IPS-15b (cell line): ENCODE data around the gene ABCA6.

Experiments used
- H3K27me3 ChIP-seq: one replicate; pipeline ENCODE4 v1.6.1; 2013; ENCODE audit warnings: low read length; ENCODE audit not compliant: control insufficient read depth, insufficient read depth
- H3K36me3 ChIP-seq: one replicate; pipeline ENCODE4 v1.6.1; 2013; ENCODE audit warnings: low read length; ENCODE audit not compliant: control insufficient read depth, insufficient read depth
- H3K4me1 ChIP-seq: one replicate; pipeline ENCODE4 v1.6.1; 2013; ENCODE audit warnings: mild to moderate bottlenecking, low read length; ENCODE audit not compliant: control insufficient read depth, insufficient read depth
- H3K4me3 ChIP-seq: one replicate; pipeline ENCODE4 v1.5.1; 2013; ENCODE audit warnings: low read depth, low read length
- H3K9ac ChIP-seq: one replicate; pipeline ENCODE4 v1.6.1; 2013; ENCODE audit warnings: low read depth, mild to moderate bottlenecking, low read length
- H3K9me3 ChIP-seq: one replicate; pipeline ENCODE4 v1.6.1; 2013; ENCODE audit warnings: mild to moderate bottlenecking, low read length; ENCODE audit not compliant: control insufficient read depth, insufficient read depth

The ABCA6 gene

DNA sequence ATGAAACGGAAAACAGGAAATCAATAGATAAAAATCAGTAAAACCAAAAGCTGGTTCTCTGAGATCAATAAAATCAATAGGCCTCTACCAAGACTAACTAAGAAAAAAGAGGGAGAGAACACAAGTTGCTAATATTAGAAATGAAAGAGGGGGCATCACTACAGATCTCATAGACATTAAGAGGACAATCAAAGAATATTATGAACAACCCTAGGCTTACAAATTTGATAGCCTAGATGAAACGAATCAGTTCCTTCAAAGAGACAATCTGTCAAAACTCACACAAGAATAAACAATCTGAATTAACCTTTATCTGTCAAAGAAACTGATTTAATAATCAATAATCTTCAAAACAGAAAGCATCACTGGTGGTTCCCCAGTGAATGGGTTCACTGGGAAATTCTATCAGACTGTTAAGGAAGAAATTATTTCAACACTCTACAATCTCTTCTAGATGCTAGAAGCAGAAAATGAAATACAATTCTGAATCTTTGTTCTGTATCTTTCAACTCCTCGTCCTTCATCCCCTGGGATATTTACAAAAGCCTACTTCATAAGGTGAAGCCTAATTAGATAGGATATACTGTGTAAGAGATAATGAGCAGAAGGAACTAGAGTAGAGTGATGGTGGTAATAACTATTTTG, 85.4 kb downstream of the ABCA6 start:
- H3K27me3 ChIP-seq, result no peaks in the 10 kb centered on the region
- no peaks in the 10 kb centered on the region for H3K9me3 ChIP-seq
- H3K4me3 ChIP-seq, result no peak overlapping the region
- H3K9ac ChIP-seq, result no peak overlapping the region
- no peaks in the 10 kb centered on the region for H3K4me1 ChIP-seq
- no peaks in the 10 kb centered on the region for H3K36me3 ChIP-seq

DNA sequence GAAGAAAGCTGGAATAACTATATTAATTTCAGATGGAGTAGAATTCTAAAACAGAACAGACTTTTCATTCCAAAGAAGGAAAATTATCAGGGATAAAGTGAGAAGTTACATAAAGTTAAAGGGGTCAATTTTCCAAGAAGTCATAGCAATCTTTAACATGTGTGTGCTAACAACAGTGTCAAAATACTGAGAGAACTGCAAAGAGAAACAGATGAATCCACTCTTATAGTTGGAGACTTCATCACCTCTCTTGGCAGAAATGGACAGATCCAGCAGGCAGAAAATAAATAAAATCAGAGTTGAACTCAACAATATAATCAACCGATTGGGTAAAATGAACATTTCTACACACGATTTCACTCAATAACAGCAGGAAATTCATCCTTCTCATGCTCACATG, 86.4 kb downstream of the ABCA6 start:
- no peaks in the 10 kb centered on the region for H3K36me3 ChIP-seq
- H3K9ac ChIP-seq, result no peak overlapping the region
- no peaks in the 10 kb centered on the region for H3K4me1 ChIP-seq
- H3K4me3 ChIP-seq, result no peak overlapping the region
- no peaks in the 10 kb centered on the region for H3K27me3 ChIP-seq
- no peaks in the 10 kb centered on the region for H3K9me3 ChIP-seq

DNA sequence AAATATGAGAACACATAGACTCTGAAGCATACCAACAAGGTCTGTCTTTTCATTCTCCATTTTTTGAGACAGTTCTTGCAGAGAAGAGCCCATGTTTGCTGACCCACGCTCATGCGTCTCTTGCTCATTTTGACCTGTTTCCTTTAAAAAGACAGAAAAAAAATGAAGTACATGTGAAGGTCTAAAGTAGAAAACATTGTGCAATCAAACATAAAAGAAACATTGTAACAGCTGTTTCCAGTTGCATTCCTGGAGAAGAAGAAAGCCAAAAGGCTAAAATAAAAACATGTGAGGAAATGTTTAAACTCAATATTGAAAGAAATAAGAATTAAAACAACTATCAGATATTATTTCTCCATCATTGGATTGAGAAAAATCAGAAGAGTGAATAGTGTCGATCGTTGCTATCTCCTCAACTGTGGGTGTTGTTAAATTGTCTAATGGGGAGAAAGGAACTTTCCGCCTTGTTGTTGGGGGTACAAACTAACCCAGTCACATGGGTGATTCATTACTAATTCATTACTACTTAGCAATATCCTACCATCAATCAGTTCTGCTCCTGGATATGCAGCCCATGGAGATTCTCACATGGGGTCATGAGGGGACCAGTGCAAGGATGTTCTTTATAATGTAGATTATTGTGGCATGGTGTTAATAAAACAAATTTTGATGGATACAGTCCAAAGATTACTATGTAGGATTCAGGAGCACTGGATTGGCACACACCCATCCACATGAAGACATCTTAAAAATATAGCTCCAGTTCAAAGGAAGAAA, 90.5 kb downstream of the ABCA6 start:
- Histone ChIP-seq H3K4me1 (no peaks in the 10 kb centered on the region), H3K4me3 (no peak overlapping the region), H3K27me3 (no peaks in the 10 kb centered on the region), H3K36me3 (no peaks in the 10 kb centered on the region), H3K9me3 (no peaks in the 10 kb centered on the region), H3K9ac (no peak overlapping the region)

DNA sequence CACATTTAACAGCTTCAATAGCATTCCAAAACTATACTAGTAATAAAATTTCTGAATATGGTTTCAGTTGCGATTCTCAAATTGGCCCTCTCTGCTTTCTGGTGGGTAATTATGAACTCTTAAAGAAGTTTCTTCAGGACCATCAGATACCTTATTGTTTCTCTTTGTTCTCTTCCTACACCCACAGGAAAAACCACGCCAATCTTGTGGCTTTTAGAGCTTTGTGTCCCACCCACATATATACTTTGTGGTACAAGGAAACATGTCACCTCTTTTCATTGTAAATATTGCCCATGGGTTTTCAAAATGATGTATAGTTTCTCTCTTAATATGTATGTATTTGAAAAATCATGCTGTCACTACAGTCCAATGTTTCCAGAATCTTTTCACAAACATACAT, 93.1 kb downstream of the ABCA6 start:
- Histone ChIP-seq H3K9ac (no peak overlapping the region), H3K4me1 (no peaks in the 10 kb centered on the region), H3K36me3 (no peaks in the 10 kb centered on the region), H3K4me3 (no peak overlapping the region), H3K9me3 (no peaks in the 10 kb centered on the region), H3K27me3 (no peaks in the 10 kb centered on the region)

DNA sequence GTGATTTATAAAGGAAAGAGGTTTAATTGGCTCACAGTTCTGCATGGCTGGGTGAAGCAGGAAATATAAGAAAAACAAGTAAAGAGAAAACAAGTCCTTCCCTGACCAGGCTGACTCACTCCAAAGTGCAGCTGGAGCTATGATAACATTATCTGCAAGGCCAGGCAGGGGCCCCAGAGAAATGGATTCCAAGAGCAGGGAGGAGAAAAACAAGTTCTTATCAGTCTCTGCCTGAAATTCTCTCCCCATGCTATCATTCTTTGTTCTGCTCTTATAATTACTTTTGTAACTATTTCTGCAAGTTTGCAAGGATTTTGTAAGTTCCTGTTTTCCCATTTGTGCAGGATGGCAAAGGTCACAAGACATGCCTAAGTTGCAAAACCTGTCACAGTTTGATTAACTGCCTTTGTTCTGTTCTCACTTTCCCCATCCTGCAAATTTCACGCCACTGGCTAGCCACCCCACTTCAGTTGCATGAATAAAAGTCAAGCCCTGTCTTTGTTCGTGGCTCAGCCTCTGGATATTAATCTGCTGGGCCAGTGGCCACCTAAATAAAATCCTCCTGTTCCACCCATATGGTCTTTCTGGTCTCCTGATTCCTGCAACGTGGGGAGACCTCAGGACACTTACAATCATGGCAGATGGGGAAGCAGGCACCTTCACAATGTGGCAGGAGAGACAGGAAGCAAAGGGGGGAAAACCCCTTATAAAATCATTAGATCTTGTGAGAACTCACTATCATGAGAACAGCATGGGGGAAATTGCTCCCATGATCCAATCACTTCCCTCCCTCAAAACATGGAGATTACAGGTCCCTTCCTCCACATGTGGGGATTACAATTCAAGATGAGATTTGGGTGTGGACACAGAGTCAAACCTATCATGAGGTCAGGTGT, 94.1 kb downstream of the ABCA6 start:
- Histone ChIP-seq H3K27me3 (no peaks in the 10 kb centered on the region), H3K4me1 (no peaks in the 10 kb centered on the region), H3K9ac (no peak overlapping the region), H3K4me3 (no peak overlapping the region), H3K36me3 (no peaks in the 10 kb centered on the region), H3K9me3 (no peaks in the 10 kb centered on the region)

DNA sequence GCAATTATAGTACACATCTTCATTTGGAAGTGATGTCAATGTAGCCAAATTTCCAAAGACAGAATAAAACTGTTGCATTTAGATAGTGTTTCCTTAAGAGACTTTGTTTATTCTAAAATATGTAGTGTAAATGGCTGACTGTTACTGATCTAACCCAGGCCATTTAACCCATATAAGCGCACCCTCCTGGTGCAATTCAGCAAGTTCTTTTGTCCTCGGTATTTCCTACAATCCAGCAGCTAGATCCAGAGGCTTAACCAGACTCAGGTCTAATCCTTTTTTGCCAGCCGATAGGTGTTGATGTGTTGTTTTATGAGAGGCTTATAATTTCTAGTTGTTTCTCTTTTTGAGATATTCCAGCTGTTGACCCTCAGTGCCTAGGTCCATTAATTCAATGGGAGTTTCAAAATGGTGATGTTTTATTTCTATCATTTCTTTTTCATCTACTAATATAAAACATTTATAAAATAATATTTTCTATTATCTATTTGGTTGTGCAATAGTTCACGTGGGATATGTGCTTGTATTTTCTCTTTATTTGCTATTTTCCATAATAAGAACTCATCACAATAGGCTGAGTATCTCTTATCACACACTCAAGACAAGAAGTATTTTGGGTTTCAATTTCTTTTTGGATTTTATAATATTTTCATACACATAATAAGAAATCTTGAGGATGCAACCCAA, 95.4 kb downstream of the ABCA6 start:
- Histone ChIP-seq H3K9me3 (no peaks in the 10 kb centered on the region), H3K9ac (no peak overlapping the region), H3K36me3 (no peaks in the 10 kb centered on the region), H3K27me3 (no peaks in the 10 kb centered on the region), H3K4me3 (no peak overlapping the region), H3K4me1 (no peaks in the 10 kb centered on the region)

DNA sequence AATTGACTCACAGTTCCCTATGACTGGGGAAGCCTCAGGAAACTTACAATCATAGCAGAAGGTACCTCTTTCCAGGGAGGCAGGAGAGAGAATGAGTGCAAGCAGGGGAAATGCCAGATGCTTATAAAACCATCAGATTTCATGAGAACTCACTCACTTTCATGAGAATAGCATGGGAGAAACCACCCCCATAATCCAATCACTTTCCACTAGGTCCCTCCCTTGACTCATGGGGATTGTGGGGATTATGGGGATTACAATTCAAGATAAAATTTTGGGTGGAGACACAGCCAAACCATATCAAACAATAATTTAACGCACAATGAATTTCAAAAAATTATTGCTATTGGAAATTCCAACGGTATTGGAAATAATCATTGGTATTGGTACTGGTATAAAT, 96.0 kb downstream of the ABCA6 start:
- Histone ChIP-seq H3K4me3 (no peak overlapping the region), H3K4me1 (no peaks in the 10 kb centered on the region), H3K27me3 (no peaks in the 10 kb centered on the region), H3K36me3 (no peaks in the 10 kb centered on the region), H3K9ac (no peak overlapping the region), H3K9me3 (no peaks in the 10 kb centered on the region)

DNA sequence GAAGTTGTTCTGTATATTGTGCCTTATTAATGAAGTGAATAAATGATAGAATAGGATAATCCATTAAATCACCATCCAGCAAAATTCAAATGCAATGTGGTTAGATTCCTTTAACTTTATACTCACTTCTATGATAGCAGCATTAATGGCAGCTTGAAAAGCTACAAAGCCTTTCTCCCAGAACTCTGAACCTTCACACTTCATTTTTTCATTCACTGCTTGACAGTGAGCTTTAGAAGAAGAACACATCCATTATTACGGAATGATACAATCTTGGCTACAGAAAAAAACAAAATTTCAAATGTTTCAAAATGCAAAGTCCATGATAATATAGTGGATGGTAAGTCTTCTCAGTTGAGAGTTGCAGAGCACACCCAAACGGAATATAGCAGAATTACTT, 97.3 kb downstream of the ABCA6 start:
- Histone ChIP-seq H3K9me3 (no peaks in the 10 kb centered on the region), H3K4me1 (no peaks in the 10 kb centered on the region), H3K36me3 (no peaks in the 10 kb centered on the region), H3K27me3 (no peaks in the 10 kb centered on the region), H3K4me3 (no peak overlapping the region), H3K9ac (no peak overlapping the region)

DNA sequence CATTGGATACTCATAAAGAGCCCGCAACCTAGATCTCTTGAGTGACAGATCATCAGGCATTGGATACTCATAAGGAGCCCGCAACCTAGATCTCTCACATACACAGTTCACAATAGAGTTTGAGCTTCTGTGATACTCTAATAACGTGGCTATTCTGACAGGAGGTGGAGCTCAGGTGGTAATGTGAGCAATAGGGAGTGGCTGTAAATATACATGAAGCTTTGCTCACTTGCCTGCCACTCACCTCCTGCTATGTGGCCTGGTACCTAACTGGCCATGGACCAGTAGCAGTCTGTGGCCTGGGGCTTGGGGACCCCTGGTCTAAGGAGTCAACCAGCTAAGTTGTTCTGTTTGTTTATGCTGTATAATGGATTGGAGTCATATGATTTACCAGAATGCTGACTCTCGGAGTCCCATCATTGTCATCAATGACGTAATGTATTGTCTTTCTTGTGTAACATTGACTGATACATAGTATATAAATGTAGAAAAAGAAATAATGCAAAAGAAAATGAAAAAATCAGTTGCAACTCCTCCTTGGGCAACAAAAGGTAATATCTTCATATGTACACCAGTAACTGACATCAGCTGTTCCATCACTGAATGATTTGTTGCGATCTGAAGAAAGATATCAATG, 98.5 kb downstream of the ABCA6 start:
- H3K4me3 ChIP-seq, result no peak overlapping the region
- H3K27me3 ChIP-seq, result no peaks in the 10 kb centered on the region
- no peaks in the 10 kb centered on the region for H3K9me3 ChIP-seq
- no peak overlapping the region for H3K9ac ChIP-seq
- H3K4me1 ChIP-seq, result no peaks in the 10 kb centered on the region
- no peaks in the 10 kb centered on the region for H3K36me3 ChIP-seq

DNA sequence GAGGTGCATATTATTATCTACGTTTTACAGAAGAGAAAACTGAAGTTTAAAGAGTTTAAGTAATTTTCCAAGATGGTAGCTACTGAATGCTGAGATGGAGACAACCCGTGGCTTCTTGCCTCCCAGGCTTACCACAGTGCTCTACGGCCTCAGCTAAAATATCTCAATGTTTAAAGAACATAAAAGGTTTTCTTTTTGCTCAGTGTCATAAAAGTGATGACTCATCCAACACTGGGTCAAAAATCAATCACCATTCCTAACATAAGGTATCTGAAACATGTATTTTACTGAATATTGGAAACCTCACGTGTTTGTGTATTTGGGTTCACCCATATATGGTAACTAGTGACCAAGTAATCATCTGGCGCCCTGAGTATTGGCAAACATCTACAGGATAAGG, 99.4 kb downstream of the ABCA6 start:
- H3K36me3 ChIP-seq, result no peaks in the 10 kb centered on the region
- H3K9me3 ChIP-seq, result no peaks in the 10 kb centered on the region
- H3K4me3 ChIP-seq, result no peak overlapping the region
- H3K27me3 ChIP-seq, result no peaks in the 10 kb centered on the region
- H3K9ac ChIP-seq, result no peak overlapping the region
- H3K4me1 ChIP-seq, result no peaks in the 10 kb centered on the region

DNA sequence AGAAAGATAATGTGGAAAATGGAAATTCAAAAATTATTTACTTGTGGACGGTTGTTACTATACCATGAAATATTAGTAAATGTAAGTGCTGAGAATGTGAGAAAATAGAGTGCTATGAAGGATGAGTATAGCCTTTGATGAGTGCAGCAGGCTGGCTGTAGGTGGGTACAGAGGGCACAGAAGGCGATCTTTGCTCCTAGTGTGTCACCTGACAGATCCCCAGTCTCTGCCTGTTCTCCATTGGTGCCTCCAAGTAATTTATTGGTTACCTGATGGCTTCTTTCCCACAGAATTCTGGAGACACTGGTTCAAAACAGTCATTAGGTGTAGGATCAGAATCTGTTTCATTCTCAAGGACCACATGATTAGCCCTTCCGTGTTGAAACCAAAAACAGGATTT, 109.9 kb downstream of the ABCA6 start:
- no peaks in the 10 kb centered on the region for H3K27me3 ChIP-seq
- H3K9me3 ChIP-seq, result no peaks in the 10 kb centered on the region
- no peak overlapping the region for H3K9ac ChIP-seq
- H3K4me3 ChIP-seq, result no peak overlapping the region
- no peaks in the 10 kb centered on the region for H3K4me1 ChIP-seq
- no peaks in the 10 kb centered on the region for H3K36me3 ChIP-seq
